Measurements from ENCODE around the gene BTBD6. TPM values are rescaled to one million over a fixed set of nuclear protein-coding genes. Genes with fewer than 3 reads are reported as not detected.
A peak's percentile ranks its signal among the peaks of the same experiment; 100 is the strongest.

BTBD6 gene
- not detected in 2 replicates for total RNA-seq (2014; rRNA removed; shearing (Covaris generic))

- DNase-seq: no peak
- H3K27ac ChIP-seq: no peak within 1 kb of the TSS
- no peak within 1 kb of the TSS for H3K4me3 ChIP-seq
- H3K9me3 ChIP-seq (replicated peaks): no peaks in the 10 kb centered on the region
- no peaks in the 10 kb centered on the region for H3K4me1 ChIP-seq
- no peaks in the 10 kb centered on the region for H3K27me3 ChIP-seq
- H3K36me3 ChIP-seq: peaks cover 18% of the 10 kb centered on the region
Observed at GRCh38 chr14:105248368-105249181, at the start of gene BTBD6. Gene BTBD6 (plus strand): TSS chr14:105248533. CDS start chr14:105248712, 179 bp downstream.

- no peak for DNase-seq
- Histone ChIP-seq H3K9me3 (replicated peaks) (no peaks in the 10 kb centered on the region), H3K36me3 (no peaks in the 10 kb centered on the region), H3K4me3 (no peak overlapping the region), H3K4me1 (peaks cover 43% of the 10 kb centered on the region; the same call in 1 of the 2 replicates), H3K27ac (no peak overlapping the region), H3K27me3 (0 out of 2 replicates have a peak, but pooled peaks cover 3% of the 10 kb centered on the region)
Observed at GRCh38 chr14:105198588-105198987, 49.7 kb upstream of the BTBD6 start.

- H3K4me3 ChIP-seq: no peak overlapping the region
- peaks cover 38% of the 10 kb centered on the region; the same call in 1 of the 2 replicates for H3K4me1 ChIP-seq
- no peaks in the 10 kb centered on the region for H3K9me3 ChIP-seq (replicated peaks)
- H3K36me3 ChIP-seq: no peaks in the 10 kb centered on the region
- 0 out of 2 replicates have a peak, but pooled peaks cover 3% of the 10 kb centered on the region for H3K27me3 ChIP-seq
- no peak for DNase-seq
- H3K27ac ChIP-seq: no peak overlapping the region
Observed at GRCh38 chr14:105199093-105199492, 49.2 kb upstream of the BTBD6 start.

GRCh38 chr14:105200074-105200473 is 48.3 kb upstream of the BTBD6 start:
- no peak for DNase-seq
- Histone ChIP-seq H3K36me3 (no peaks in the 10 kb centered on the region), H3K27me3 (0 out of 2 replicates have a peak, but pooled peaks cover 3% of the 10 kb centered on the region), H3K4me3 (no peak overlapping the region), H3K4me1 (peaks cover 32% of the 10 kb centered on the region; the same call in 1 of the 2 replicates), H3K27ac (no peak overlapping the region), H3K9me3 (replicated peaks) (no peaks in the 10 kb centered on the region)

DNA sequence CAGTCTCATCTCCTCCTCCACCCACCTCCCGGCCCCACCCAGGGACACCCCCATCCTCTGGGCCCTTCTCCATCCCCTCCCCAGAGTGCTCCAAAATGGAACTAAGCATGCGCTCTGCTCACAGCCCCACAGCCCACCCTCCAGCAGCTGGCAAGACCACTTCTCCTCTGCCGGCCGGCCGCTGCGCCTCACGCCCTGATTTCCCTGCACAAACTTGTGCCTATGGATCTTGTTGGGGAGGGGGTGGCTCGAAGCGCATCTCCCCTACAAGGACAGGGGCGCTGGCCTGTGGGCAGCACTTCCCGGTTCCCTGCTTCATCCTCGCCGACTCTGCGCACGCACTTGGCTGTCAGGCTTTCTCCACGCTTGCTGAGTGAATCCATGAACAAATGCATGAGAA is 47.7 kb upstream of the BTBD6 start:
- Histone ChIP-seq H3K27me3 (0 out of 2 replicates have a peak, but pooled peaks cover 3% of the 10 kb centered on the region), H3K4me3 (no peak overlapping the region), H3K9me3 (replicated peaks) (no peaks in the 10 kb centered on the region), H3K36me3 (no peaks in the 10 kb centered on the region), H3K27ac (no peak overlapping the region), H3K4me1 (peaks cover 38% of the 10 kb centered on the region)
- no peak for DNase-seq

DNA sequence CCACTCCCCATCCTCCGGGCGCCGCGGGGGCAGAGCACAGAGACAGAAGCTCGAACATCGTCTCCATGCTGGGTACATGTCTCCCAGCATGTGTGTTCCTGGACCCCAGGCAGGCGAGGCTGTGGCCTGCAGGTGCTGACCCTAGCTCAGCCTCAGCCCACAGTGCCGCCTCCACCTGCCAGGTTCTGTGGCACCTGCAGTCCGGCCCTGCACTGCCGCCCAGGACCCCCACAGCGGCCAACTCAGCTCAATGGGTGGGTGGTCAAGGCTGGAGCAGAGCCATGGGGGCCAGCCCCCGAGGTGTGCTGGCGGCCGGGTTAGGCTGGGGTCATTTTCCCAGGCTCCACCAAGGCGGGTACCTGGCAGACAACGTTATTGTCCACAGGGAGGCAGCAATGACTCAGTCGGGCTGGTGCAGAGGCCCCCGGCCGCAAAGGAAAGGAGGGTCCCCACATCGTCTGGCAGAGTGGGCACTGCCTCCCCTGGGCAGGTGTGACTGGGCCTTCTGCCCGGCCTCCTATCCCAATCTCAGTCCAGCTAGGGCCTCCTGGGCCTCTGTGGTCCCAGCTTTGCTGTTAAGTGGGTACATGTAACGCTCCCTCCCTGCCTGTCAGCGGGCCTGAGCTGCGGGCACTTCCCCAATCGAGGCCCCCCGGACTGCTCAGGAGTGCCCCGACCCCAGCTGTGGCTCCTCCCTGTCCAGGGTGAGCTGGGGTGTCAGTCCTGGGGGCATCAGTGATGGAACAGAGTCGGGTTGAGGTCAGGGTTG is 47.0 kb upstream of the BTBD6 start:
- H3K4me3 ChIP-seq: no peak overlapping the region
- DNase-seq: no peak
- H3K9me3 ChIP-seq (replicated peaks): no peaks in the 10 kb centered on the region
- peaks cover 38% of the 10 kb centered on the region for H3K4me1 ChIP-seq
- 0 out of 2 replicates have a peak, but pooled peaks cover 3% of the 10 kb centered on the region for H3K27me3 ChIP-seq
- H3K27ac ChIP-seq: no peak overlapping the region
- no peaks in the 10 kb centered on the region for H3K36me3 ChIP-seq

DNA sequence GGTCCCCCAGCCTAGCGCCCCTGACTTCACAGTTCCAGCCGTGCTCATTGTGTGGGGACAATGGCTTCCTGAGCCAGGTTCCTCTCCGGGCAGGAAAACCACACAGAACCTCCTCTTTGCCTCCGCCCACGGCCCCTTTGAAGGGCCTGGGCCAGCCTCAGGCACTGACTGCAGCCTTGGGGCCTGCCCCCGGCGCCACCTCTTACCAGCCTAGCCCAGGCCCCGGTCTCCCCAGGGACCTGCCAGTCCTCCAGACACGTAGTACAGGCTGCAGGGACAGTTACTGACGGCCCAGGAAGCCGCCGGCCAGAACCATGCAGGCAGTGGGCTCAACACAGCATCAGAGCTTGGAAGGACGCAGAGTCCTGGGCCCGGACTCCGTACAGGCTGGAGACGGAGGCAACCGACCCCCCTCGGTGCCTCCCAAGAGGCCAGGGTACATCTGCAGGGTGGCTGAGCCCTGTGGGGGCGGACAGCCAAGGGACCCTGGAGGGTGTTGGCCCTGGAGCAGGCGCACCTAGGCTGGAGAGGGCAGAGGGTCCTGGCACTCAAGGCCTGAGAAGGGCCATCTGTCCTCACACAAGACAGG is 46.3 kb upstream of the BTBD6 start:
- H3K4me1 ChIP-seq: peaks cover 40% of the 10 kb centered on the region
- H3K36me3 ChIP-seq: no peaks in the 10 kb centered on the region
- H3K9me3 ChIP-seq (replicated peaks): no peaks in the 10 kb centered on the region
- H3K4me3 ChIP-seq: no peak overlapping the region
- H3K27ac ChIP-seq: no peak overlapping the region
- no peak for DNase-seq
- 0 out of 2 replicates have a peak, but pooled peaks cover 3% of the 10 kb centered on the region for H3K27me3 ChIP-seq

- 0 out of 2 replicates have a peak, but pooled peaks cover 2% of the 10 kb centered on the region for H3K27me3 ChIP-seq
- H3K4me3 ChIP-seq: no peak overlapping the region
- peak; percentile 79 to 85 for DNase-seq
Observed at GRCh38 chr14:105203057-105203531, 45.2 kb upstream of the BTBD6 start.

GRCh38 chr14:105203701-105204100 is 44.6 kb upstream of the BTBD6 start:
- no peaks in the 10 kb centered on the region for H3K36me3 ChIP-seq
- H3K4me3 ChIP-seq: no peak overlapping the region
- no peaks in the 10 kb centered on the region for H3K27me3 ChIP-seq
- no peak for DNase-seq
- peaks cover 37% of the 10 kb centered on the region for H3K4me1 ChIP-seq
- H3K27ac ChIP-seq: no peak overlapping the region
- H3K9me3 ChIP-seq (replicated peaks): no peaks in the 10 kb centered on the region

More at GRCh38 chr14:105203057-105203531, 45.2 kb upstream of the BTBD6 start:
- peaks cover 37% of the 10 kb centered on the region for H3K4me1 ChIP-seq
- no peaks in the 10 kb centered on the region for H3K36me3 ChIP-seq
- no peak overlapping the region for H3K27ac ChIP-seq
- H3K9me3 ChIP-seq (replicated peaks): no peaks in the 10 kb centered on the region

GRCh38 chr14:105204206-105204930 is 44.0 kb upstream of the BTBD6 start:
- Histone ChIP-seq H3K4me1 (peaks cover 35% of the 10 kb centered on the region), H3K27me3 (no peaks in the 10 kb centered on the region)

GRCh38 chr14:105204931-105205672 is 43.2 kb upstream of the BTBD6 start:
- no peaks in the 10 kb centered on the region for H3K27me3 ChIP-seq
- no peak for DNase-seq
- peaks cover 35% of the 10 kb centered on the region for H3K4me1 ChIP-seq
- no peaks in the 10 kb centered on the region for H3K36me3 ChIP-seq
- H3K4me3 ChIP-seq: no peak overlapping the region
- no peaks in the 10 kb centered on the region for H3K9me3 ChIP-seq (replicated peaks)
- no peak overlapping the region; the same call in 1 of the 2 replicates for H3K27ac ChIP-seq

More at GRCh38 chr14:105204206-105204930, 44.0 kb upstream of the BTBD6 start:
- Histone ChIP-seq H3K36me3 (no peaks in the 10 kb centered on the region), H3K9me3 (replicated peaks) (no peaks in the 10 kb centered on the region), H3K27ac (no peak overlapping the region), H3K4me3 (no peak overlapping the region)
- no peak for DNase-seq

DNA sequence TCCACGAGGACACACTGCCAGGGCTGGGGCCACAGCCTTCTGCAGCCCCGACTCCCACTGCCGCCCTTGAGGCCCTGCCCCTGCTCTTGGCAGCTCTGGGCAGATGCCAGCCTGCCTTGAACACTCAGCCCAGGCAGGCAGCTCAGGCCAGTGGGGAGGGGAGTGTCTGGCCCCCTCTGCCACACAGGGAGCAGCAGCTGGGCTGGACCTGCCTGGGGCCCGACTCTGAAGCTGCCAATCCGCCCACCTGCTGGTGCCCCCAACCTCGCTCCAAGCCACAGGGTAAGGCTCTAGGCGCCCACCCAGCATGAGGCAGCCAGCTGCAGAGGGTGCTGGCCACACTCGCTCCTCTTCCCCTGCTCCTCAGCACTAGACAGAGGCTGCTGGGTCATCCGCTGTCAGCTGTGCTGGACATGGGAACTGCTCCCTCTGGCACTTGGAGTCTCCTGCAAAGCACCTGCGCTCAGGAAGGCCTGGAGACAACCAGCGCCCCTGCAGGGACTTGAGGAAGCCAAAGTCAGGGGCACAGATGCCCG is 42.6 kb upstream of the BTBD6 start:
- H3K4me3 ChIP-seq: no peak overlapping the region
- no peaks in the 10 kb centered on the region for H3K27me3 ChIP-seq
- no peaks in the 10 kb centered on the region for H3K9me3 ChIP-seq (replicated peaks)
- no peaks in the 10 kb centered on the region for H3K36me3 ChIP-seq
- H3K27ac ChIP-seq: no peak overlapping the region; the same call in 1 of the 2 replicates
- peaks cover 35% of the 10 kb centered on the region for H3K4me1 ChIP-seq
- peak; percentile 80 to 84 for DNase-seq

GRCh38 chr14:105206873-105207272 is 41.5 kb upstream of the BTBD6 start:
- peak in 1 of 2 experiments; percentile 49 for DNase-seq
- H3K4me3 ChIP-seq: no peak overlapping the region
- peaks cover 33% of the 10 kb centered on the region for H3K4me1 ChIP-seq
- no peaks in the 10 kb centered on the region for H3K9me3 ChIP-seq (replicated peaks)
- no peaks in the 10 kb centered on the region for H3K36me3 ChIP-seq
- no peak overlapping the region for H3K27ac ChIP-seq
- no peaks in the 10 kb centered on the region for H3K27me3 ChIP-seq
